Stimulated activated CD8-positive, alpha-beta memory T cell treated with anti-CD3 and anti-CD28 coated beads, Interleukin-15, amount 100 ng/mL, for 48 hours (primary cell): Measurements from ENCODE around the gene RARB.

Source experiments
- DNase-seq, 2 donors: peaks; one replicate each; pipeline ENCODE4 v3.0.0-alpha.2; 2020; ENCODE audit warnings: low read depth in 2 of 2

Gene RARB

DNA sequence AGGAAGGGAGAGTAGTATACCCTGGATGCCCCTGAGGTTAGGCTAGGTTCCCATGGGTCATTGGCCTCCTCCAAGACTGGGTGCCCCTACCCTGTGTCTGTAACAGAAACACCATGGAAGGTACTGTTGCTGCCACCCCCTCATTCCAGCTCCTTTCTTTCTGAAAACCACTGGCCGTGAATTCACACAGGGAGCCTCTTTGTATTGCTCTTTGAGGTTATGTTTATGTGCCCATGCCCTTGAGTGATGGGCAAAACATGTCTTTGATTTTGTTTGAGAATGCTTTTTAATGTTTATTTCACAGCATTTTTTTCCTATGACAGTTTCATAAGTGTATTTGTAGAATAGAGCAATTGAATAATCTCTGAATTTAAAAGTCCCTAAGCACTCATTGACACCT is 79.7 kb downstream of the RARB start:
- DNase-seq, result no peak

DNA sequence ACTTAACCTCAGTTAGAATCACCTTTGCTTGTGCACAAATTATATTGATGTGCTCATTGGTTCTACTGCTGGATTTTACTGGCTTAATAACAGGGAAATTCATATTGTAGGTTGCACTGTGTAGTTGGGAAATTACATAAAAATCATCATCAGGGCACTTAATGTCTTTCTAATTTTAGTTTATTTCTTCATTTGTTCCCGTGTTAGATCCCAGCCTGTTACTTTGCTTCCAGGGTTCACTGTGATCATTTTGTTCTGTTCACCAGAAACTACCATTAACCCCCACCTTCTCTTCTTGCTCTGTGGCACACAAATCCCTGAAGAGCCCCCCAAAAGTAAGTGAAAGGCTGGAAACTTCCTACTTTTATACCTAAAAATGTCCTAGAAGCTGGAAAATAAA is 80.4 kb downstream of the RARB start:
- no peak for DNase-seq

DNA sequence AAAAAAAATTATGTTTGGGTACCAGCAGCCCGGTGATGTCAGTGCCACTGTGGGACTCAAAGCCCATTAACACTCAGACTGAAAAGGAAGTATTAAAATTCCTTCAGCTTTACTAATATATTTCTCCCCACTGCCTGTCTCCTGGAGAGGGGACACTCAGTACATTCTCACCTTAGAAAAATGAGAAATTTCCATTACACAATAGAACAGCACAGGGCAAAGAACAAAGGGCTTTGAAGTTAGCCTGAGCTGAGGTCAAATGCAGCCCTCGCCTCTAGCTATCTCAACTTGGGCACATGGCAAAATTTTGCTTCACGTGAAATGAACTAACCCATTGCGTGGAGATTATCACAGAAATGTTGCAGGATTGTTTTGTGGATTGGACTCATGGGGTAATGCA is 80.8 kb downstream of the RARB start:
- no peak for DNase-seq

GRCh38 chr3:25510797-25511196 is 82.7 kb downstream of the RARB start:
- no peak for DNase-seq

DNA sequence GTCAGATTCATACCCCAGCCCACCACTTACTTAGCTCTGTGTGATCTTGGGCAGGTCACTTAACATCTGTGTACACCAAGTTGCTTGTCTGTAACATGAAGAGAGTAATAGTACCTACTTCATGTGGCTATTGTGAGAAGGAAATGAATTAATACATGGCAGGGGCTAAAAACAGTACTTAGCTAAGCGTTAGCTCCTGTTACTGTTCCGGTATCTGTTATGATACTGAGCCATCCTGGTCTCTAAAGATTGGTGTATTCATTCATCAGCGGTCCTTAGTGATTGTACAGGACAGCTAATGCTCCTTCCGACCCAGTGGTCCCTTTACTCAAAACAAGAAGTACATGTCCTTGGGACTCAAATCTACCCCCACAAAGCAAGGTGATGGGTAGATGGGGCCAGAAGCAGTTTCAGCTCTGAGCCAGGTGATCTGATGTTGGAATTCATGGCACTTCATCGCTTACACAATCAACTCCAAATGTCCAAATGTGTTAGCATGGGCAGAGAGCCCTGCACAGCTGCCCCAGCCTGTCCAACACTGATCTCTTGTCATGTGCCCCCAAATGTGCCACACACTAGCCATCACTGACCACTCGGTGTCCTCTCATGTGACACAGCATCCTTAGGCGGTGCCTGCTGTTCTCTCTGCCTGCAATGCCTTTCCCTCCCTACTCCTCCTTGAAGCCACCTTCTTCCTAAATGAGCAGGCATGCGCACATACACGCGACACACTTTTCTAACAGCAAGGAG is 84.1 kb downstream of the RARB start:
- DNase-seq, result no peak

DNA sequence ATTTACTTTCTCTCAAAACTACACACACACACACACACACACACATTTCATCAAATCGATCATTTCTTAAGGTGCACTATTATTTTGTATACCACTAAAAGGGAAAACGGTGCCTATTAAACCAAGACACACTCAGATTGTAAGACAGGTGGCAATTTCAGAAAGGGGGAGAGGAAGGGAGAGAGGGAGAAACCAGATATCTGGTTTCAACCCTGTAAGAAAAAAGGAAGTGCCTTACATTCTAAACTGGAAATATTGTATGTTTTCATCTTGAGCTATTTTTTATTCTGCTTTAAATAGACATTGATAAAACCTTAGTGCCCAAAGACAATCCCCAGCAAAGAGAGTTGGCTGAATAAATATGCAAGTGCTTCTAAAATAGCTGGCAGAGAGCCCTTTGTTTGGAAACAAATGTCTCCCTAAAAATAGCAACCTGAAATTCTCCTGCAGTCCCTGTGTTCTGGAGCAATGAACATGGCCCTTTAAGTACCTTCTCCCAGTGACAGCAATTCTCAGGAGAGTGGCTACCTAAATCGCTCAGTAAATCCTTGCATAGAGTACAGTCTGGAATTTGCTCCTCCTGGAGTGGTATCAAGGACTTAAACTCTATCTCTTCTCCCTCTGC is 85.7 kb downstream of the RARB start:
- DNase-seq, result no peak

- no peak for DNase-seq
Measured at GRCh38 chr3:25515171-25515570, 87.1 kb downstream of the RARB start.

DNA sequence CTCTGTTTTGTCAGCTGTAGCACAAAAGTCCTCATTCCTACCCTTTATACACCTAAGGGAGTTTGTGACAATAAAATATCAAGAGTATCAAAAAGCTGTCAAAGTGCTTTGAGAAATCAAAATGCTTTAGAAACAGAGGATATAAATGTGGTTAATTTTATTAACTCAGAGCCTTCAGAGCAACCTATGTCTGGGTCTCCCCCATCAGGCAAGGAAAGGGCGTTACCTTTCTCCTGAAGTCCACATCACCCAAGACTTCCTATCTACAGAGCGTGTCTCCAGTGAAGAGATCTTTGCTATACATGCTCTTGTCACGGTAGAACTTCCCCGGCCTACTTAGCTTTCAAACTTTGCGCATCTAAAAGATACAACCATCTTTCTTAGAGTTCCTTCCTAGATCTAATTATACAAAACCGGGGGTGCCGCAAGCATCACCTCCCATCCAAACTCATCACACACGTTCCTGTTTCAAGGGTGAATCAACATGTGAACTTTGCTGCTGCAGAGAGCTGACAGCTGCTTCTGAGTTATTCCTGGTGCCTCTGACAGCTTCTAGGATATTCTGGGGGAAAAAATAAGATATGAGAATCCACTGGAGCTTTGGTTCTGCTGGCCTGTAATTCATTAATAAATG is 93.0 kb downstream of the RARB start:
- DNase-seq, result no peak

- DNase-seq, result no peak
Measured at GRCh38 chr3:25527336-25527735, 99.3 kb downstream of the RARB start.

DNA sequence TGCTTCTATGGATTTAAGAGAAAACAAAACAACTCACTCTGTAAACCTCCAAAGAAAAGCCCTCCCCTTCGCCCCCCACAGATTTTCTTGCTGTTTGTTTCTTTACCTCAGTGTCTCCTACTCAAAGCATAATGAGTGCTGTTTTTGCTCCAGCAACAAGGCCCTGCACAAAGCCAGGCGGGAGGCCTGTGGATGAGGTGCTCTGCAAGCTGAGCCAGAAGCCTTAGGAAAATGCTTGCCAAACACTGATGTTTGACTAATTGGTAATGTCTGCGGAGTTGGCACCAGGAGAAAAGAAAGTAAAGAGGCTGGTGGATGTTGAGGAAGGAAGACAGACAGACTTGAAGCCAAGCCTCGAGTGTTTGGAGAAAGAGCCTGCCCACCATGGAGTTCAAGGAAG is 99.7 kb downstream of the RARB start:
- no peak for DNase-seq

- DNase-seq, result no peak
Measured at GRCh38 chr3:25531971-25532370, 103.9 kb downstream of the RARB start.

DNA sequence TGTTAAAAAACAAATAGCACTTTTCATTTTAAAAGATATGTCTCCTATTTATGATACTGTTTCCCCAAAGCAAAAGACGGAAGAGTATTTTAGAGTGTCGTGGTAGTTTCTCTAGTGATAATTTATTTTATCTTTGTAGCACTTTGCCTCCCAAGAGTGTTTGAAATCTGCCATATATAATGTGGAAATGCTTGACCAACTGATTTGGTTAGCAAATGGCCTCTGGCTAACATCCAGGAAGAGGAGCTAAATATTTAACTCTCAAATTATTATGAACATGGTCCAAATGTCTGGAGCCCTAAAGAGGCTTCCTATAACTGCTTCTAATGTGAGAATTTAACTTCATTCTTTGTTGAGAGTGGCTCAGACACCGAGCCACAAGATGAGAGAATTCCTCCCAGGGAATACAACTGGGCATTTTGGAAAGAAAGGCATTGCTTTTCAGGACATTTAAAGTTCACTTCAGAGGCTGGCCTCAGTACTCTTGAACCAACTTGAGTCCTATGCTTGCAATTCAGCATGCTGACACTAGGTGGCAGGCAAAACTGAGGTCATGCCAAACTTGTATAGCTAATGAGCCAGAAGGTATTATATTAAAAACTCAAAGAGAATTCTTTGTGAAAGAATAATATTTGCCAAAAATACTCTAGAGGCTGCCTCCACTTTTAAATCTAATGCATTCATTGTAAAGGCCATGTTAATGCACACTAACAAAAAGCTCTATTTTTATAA is 104.5 kb downstream of the RARB start:
- peak in 1 of 2 donors; percentile 2 for DNase-seq

DNA sequence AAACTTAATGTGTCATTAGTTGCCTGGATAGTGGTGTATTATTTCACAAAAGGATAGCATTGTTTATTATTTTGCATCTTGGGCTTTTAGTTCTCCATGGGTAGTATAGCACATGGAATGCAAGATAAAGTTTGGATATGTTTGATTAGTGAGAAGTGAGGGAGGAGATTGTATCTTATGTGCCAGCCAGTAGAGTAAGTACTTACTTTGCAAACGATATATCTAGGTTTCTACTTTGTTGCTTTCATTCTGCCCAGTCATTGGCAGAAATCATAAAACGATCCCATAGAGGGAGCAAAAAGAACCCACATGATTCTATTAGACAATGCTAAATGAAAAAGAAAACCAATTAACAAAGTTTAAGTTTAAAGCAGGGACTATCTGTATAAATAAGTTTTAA is 105.3 kb downstream of the RARB start:
- DNase-seq, result no peak

DNA sequence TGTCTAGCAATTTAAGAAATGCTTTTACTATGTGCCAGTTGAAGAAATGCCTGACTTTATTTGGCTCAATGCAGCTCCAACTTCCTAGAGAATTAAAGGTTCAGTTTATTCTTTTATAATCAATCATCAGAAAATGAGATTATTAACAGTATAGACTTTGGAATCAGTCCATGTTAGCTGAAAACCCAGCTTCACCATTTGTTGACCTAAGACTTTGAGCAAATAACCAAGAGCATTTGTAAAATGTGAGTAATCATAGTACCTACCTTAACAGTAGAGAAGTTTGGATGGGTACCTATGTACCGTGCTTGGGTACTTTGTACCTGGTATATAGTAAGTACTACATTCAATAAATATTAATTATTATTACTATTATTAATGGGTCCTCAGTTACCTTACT is 105.9 kb downstream of the RARB start:
- no peak for DNase-seq

DNA sequence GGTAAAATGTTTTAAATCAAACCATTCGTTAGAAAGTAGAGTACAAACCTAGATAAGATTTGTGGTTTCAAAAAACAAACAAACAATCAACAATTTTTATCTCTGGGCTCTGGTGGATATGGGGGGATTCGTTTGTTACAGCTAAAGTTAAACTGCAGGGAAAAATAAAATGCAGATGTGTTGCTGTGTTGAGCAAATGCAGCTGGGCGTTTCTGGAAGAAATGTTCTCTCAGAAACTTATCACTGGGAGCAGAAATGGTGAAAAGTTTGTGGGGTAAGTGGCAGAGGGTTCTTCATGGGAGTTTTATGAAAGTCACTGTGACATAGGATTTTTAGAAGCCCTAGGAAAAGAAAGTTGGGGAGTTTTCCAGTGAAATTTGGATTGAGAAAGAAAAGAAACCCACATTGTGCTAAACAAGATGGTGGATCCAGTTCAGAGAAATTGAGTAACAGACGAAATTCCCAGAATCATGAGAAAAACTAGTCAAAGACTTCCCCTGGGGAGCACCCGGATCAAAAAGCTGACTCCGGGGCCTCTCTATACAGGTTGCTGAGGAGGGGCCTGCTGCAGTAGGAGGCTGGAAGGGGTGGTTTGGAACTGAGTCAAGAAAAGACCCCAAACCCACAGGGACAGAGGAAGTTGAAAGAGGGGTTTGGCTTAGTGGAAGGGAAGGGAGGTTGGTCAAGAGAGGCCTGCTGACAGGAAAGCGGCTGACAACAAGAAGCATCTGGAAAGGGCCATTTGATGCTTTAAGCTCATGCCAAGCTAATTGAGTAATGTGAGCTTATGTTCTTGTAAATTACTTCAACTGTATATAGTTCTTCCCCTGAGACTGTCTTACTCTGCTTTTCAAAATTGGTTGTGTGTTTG is 108.7 kb downstream of the RARB start:
- no peak for DNase-seq

DNA sequence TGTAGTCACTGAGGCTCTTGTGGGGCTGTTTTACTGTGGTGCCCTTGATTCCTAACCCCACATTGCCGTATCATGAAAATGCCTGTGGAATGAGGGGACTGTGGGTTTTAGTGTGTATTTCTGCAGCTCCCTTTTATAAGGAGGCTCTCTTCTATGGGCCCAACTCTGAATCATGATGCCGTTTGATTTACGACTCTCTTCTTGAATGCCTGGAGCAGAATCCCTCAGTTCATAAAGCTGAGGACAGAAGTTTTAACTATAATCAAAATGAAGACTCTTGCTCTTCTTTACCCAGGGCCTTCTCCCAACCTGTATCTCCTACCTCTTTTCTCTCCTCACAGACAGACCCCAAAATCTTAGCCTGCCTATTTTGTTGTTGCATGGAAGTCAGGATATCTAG is 109.5 kb downstream of the RARB start:
- no peak for DNase-seq

DNA sequence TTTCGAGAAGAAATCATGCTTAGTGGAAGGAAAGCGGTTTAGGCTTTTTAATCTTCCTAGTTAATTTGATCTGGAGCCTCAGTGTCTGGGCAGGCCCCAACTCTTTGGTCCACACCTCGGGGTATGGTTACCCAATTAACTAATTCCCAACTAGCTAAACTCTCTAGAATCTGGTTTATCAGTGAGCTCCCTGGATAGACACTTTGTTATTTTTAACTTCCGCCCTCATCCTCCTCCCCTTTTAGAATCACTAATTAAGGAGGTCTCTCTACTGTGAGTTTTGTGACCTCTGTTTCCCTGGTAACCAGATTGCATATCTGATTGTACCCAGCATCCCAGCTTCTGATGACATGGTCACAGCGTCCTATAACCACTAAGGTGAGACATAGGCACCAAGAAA is 112.2 kb downstream of the RARB start:
- no peak for DNase-seq

DNA sequence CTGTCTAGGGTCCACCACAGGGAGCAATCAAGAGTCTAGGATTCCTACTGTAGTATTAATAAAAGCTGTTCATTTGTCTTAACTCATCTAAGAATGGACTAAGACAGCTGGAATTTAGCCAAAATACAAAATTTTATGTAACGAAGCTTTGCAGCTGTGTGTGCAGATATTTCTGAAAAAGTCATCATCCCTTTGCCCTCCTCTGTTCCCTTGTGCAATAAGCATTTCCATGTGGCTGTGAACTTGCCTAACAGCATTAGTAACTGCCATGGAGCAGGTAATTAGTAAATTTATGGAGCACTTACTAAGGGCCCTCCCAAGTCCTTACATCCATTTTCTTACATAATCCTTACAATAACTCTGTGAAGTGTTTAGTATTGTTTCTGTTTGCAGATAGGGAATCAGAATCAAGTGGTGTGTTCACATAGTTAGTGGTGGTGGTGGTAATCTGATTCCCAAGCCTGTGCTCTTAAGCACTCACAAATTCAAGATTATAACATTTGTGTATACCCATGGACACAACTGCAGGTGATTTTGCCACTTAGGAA is 114.5 kb downstream of the RARB start:
- DNase-seq, result no peak

DNA sequence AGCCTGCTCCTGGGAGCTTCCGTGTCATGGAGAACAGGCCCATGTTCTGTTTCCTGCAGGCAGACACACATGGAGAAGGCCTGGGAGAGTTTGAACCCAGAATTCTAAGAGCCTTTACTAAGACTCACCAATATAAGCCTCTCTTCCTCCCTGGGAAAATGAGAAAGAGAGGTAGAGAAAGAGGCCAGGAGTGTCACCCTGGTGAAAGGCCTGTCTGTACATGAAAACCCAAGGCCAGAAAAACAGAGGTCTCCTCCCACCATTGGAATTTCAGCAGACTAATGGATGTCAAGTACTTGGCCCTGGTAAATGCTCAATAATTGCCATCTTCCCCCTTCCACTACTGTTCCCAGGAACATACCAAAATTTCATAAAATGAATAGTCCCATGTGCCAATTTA is 119.0 kb downstream of the RARB start:
- no peak for DNase-seq

DNA sequence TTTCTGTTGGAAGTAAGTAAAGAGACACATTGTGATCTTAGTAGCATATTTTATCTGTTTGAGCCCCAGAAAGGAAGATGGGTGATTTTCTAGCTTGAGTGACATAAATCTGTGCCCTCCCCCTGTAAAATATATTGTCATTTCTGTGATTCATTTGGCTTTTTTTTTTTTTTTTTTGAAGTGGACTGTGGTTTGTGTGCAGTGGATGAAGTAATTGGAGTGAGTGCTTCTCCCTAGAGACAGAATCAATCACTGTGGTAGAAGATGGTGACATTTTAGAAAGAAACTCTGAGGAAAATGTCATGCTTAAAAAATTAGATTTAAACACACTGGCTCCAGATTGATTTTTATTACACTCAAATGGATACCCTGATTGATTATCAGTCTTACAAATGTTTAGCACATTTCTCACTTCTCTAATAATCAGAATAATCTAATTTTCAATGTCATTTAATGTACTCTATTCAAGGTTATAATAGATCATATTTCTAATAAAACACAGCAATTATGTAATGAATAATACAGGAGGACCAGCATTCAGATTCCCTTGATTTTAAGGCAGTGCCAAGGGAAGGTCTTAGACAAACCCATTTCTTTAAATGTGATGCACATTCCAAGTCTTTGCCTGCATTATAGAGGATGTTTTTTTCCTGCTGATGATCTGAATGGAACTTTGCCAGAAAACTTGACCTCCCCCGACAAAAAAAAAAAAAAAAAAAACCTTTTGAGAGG is 120.0 kb downstream of the RARB start:
- DNase-seq, result no peak

DNA sequence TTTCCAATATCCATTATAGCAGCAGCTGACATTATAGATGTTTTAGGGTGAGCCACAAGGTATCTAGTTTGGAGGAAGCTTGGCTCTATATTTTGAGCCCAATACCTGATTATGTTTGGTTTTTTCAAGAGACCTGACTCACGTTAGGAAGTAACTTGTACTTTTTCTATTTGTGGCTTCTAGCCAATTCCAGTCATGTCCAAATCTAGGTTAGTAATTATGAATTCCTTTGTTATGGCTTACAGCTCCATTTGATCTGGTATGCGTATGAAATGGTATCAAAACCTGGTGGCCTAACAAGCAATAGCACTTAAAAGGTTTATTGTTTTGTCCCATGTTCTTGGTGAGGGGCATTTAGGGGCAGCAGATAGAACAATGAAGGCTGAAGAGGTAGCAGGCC is 120.8 kb downstream of the RARB start:
- no peak for DNase-seq
